ENCODE measurements around the gene CDH12. TPM values are rescaled to one million over a fixed set of nuclear protein-coding genes. Genes with fewer than 3 reads are reported as not detected.

CDH12 gene
- polyA plus RNA-seq, 2 of the 4 experiments (the other 2 are of a cell fraction): 0.04 TPM; not detected in 1

- FAIRE-seq: no peak
- H3K4me2 ChIP-seq: no peak overlapping the region
- H3K4me1 ChIP-seq: no peaks in the 10 kb centered on the region
- TF ChIP-seq CBX2 (IDR thresholded peaks at IDR 0.05; ENCODE audit: borderline replicate concordance, low read depth): no peak
- no peak for TF ChIP-seq NFE2L2 (conservative IDR thresholded peaks at IDR 0.05; ENCODE audit: low read length)
- no peak for TF ChIP-seq CHD2 (IDR thresholded peaks at IDR 0.05; ENCODE audit: low read length, partially characterized antibody)
- TF ChIP-seq RAD21 (conservative IDR thresholded peaks at IDR 0.05 in 1 of 2, IDR thresholded peaks at IDR 0.05 in 1 of 2): no peak
- no peak for TF ChIP-seq NR3C1 (IDR thresholded peaks at IDR 0.05)
- TF ChIP-seq, protein P1, sequence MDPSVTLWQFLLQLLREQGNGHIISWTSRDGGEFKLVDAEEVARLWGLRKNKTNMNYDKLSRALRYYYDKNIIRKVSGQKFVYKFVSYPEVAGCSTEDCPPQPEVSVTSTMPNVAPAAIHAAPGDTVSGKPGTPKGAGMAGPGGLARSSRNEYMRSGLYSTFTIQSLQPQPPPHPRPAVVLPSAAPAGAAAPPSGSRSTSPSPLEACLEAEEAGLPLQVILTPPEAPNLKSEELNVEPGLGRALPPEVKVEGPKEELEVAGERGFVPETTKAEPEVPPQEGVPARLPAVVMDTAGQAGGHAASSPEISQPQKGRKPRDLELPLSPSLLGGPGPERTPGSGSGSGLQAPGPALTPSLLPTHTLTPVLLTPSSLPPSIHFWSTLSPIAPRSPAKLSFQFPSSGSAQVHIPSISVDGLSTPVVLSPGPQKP (IDR thresholded peaks at IDR 0.05; ENCODE audit: low read depth, low read length): no peak
- no peak for TF ChIP-seq EP300 (IDR thresholded peaks at IDR 0.05)
- TF ChIP-seq NPAS2 (CRISPR knock-in tag; IDR thresholded peaks at IDR 0.05; ENCODE audit: borderline replicate concordance): no peak
- TF ChIP-seq EHF (CRISPR knock-in tag; IDR thresholded peaks at IDR 0.05): no peak
- TF ChIP-seq HOXA7 (CRISPR knock-in tag; IDR thresholded peaks at IDR 0.05): no peak
- TF ChIP-seq SREBF2 (IDR thresholded peaks at IDR 0.05): no peak
- TF ChIP-seq CBX8 (IDR thresholded peaks at IDR 0.05): no peak
- no peak for TF ChIP-seq FOSB (CRISPR knock-in tag; IDR thresholded peaks at IDR 0.05)
- TF ChIP-seq MYC (IDR thresholded peaks at IDR 0.05; ENCODE audit: borderline replicate concordance, low read length): no peak
- TF ChIP-seq PHF8 (IDR thresholded peaks at IDR 0.05; ENCODE audit: borderline replicate concordance, low read depth): no peak
- no peak for TF ChIP-seq BHLHE40 (IDR thresholded peaks at IDR 0.05; ENCODE audit: low read depth, low read length)
- TF ChIP-seq HDAC2 (IDR thresholded peaks at IDR 0.05): no peak
- WGBS (ENCODE audit: missing lambda C conversion rate): 10% methylated on average over 4 of the region's 4 CpGs
- H3K4me3 ChIP-seq: no peak overlapping the region
- ChIA-PET CTCF (no interaction called here), POLR2A (no interaction called here)
- no peak overlapping the region for H3K27ac ChIP-seq
- no peak for DNase-seq (ENCODE audit: low read depth in 1 of 2, low spot score in 1 of 2)
- ATAC-seq: no peak
- H3K9me3 ChIP-seq: no peaks in the 10 kb centered on the region
These were observed 2.7 kb upstream of the CDH12 start for GRCh38 chr5:22855824-22856223.

GRCh38 chr5:22850981-22851380, 2.2 kb downstream of the CDH12 start:
- CTCF ChIA-PET: no interaction called here
- Histone ChIP-seq H3K4me2 (no peak overlapping the region), H3K27ac (no peak overlapping the region), H3K4me1 (no peaks in the 10 kb centered on the region), H3K9me3 (no peaks in the 10 kb centered on the region), H3K4me3 (no peak overlapping the region)
- POLR2A ChIA-PET: no interaction called here
- ATAC-seq (no peak), DNase-seq (ENCODE audit: low read depth in 1 of 2, low spot score in 1 of 2) (no peak), FAIRE-seq (no peak)
- 3% methylated on average over 3 of the region's 3 CpGs for WGBS (ENCODE audit: missing lambda C conversion rate)
- TF ChIP-seq FOSB (CRISPR knock-in tag; IDR thresholded peaks at IDR 0.05) (no peak), MAX (IDR thresholded peaks at IDR 0.05) (no peak), RAD21 (conservative IDR thresholded peaks at IDR 0.05 in 1 of 2, IDR thresholded peaks at IDR 0.05 in 1 of 2) (no peak), RFX5 (IDR thresholded peaks at IDR 0.05) (no peak), ZSCAN20 (CRISPR knock-in tag; IDR thresholded peaks at IDR 0.05) (no peak), EHF (CRISPR knock-in tag; IDR thresholded peaks at IDR 0.05) (no peak), TFCP2L1 (CRISPR knock-in tag; IDR thresholded peaks at IDR 0.05) (no peak), HDAC2 (IDR thresholded peaks at IDR 0.05) (no peak), ESRRA (IDR thresholded peaks at IDR 0.05; ENCODE audit: borderline replicate concordance, low read length) (no peak), CBX2 (IDR thresholded peaks at IDR 0.05; ENCODE audit: borderline replicate concordance, low read depth) (no peak), ZFP36 (IDR thresholded peaks at IDR 0.05; ENCODE audit: borderline replicate concordance, partially characterized antibody) (no peak), SMC3 (IDR thresholded peaks at IDR 0.05) (no peak), POLR2AphosphoS2 (conservative IDR thresholded peaks at IDR 0.05; ENCODE audit: low read length) (no peak), HOXB13 (CRISPR knock-in tag; IDR thresholded peaks at IDR 0.05; ENCODE audit: low read depth) (no peak), KDM1A (IDR thresholded peaks at IDR 0.05; ENCODE audit: low read depth) (no peak), MAFK (IDR thresholded peaks at IDR 0.05; ENCODE audit: partially characterized antibody) (no peak)
- TF ChIP-seq, protein P2, sequence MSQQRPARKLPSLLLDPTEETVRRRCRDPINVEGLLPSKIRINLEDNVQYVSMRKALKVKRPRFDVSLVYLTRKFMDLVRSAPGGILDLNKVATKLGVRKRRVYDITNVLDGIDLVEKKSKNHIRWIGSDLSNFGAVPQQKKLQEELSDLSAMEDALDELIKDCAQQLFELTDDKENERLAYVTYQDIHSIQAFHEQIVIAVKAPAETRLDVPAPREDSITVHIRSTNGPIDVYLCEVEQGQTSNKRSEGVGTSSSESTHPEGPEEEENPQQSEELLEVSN (IDR thresholded peaks at IDR 0.05; ENCODE audit: borderline replicate concordance, low read depth): no peak
- TF ChIP-seq, protein P1 (IDR thresholded peaks at IDR 0.05; ENCODE audit: low read depth, low read length): no peak
